ENCODE data around the gene NFE2.

GRCh38 chr12:54303640-54304039 lies 2.8 kb upstream of the NFE2 start:
- TF ChIP-seq GATA2 (IDR thresholded peaks at IDR 0.05; ENCODE audit: low read depth, low read length) (no peak), GATA3 (IDR thresholded peaks at IDR 0.05; ENCODE audit: low read depth, low read length) (no peak)

Measured in SH-SY5Y (cell line).